ENCODE data around the gene HLA-DMB.

Gene HLA-DMB

GRCh38 chr6:32973144-32974015 lies 32.6 kb upstream of the HLA-DMB start:
- peak overlapping the region; percentile 99 for H3K27ac ChIP-seq
- no peak for DNase-seq (ENCODE audit: low spot score)
- ChIA-PET CTCF (interaction anchor here (1.2 kb wide), 1 partner anchor 11 kb away, joined by 8 read pairs; no protein-coding TSS in a partner anchor), POLR2A (ENCODE audit: low non-redundant PET) (interaction anchor here (0.8 kb wide), 1 partner anchor 78 kb away, joined by 5 read pairs; no protein-coding TSS in a partner anchor)
- no peak for TF ChIP-seq CTCF (conservative IDR thresholded peaks at IDR 0.05; ENCODE audit: low read depth)

- no peak for DNase-seq (ENCODE audit: low spot score)
- peak overlapping the region; percentile 99 for H3K27ac ChIP-seq
- CTCF ChIA-PET: interaction anchor here (0.7 to 1.2 kb wide), 3 partner anchors 76 to 134 kb away, joined by 3 to 4 read pairs (median 3); partner anchors contain the start of gene TAP2
- POLR2A ChIA-PET (ENCODE audit: low non-redundant PET): interaction anchor here (0.6 to 1.4 kb wide), 8 partner anchors 8 to 1307 kb away, joined by 3 to 8 read pairs (median 3); partner anchors contain the start of genes CSNK2B and ZBTB22
- no peak for TF ChIP-seq CTCF (conservative IDR thresholded peaks at IDR 0.05; ENCODE audit: low read depth)
Observed at GRCh38 chr6:32972353-32973143, 31.7 kb upstream of the HLA-DMB start.

GRCh38 chr6:32971581-32972352 lies 30.9 kb upstream of the HLA-DMB start:
- ChIA-PET CTCF (interaction anchor here (0.7 to 1.2 kb wide), 4 partner anchors 38 to 133 kb away, joined by 3 to 4 read pairs (median 4); partner anchors contain the start of gene TAP2), POLR2A (ENCODE audit: low non-redundant PET) (interaction anchor here (0.6 to 1.4 kb wide), 13 partner anchors 9 to 1306 kb away, joined by 3 to 8 read pairs (median 3); partner anchors contain the start of genes CSNK2B and ZBTB22)
- no peak for TF ChIP-seq CTCF (conservative IDR thresholded peaks at IDR 0.05; ENCODE audit: low read depth)
- peak; percentile 97 for DNase-seq (ENCODE audit: low spot score)
- peak overlapping the region; percentile 99 for H3K27ac ChIP-seq

- no peak for DNase-seq (ENCODE audit: low spot score)
- ChIA-PET CTCF (interaction anchor here (1.0 to 1.2 kb wide), 3 partner anchors 38 to 133 kb away, joined by 3 to 4 read pairs (median 4); partner anchors contain the start of gene TAP2), POLR2A (ENCODE audit: low non-redundant PET) (interaction anchor here (0.7 to 1.4 kb wide), 9 partner anchors 9 to 795 kb away, joined by 3 to 8 read pairs (median 3); no protein-coding TSS in a partner anchor)
- no peak for TF ChIP-seq CTCF (conservative IDR thresholded peaks at IDR 0.05; ENCODE audit: low read depth)
- peak overlapping the region; percentile 99 for H3K27ac ChIP-seq
Observed at GRCh38 chr6:32971242-32971580, 30.4 kb upstream of the HLA-DMB start.

GRCh38 chr6:32970413-32971241 lies 29.8 kb upstream of the HLA-DMB start:
- H3K27ac ChIP-seq: peak overlapping the region; percentile 99
- peak; percentile 69 for DNase-seq (ENCODE audit: low spot score)
- ChIA-PET CTCF (no interaction called here), POLR2A (ENCODE audit: low non-redundant PET) (interaction anchor here (1.1 to 1.4 kb wide), 3 partner anchors 37 to 279 kb away, joined by 3 to 8 read pairs (median 5); no protein-coding TSS in a partner anchor)
- no peak for TF ChIP-seq CTCF (conservative IDR thresholded peaks at IDR 0.05; ENCODE audit: low read depth)

All from RWPE1 (cell line).